Immature natural killer cell (primary cell): ENCODE data around the gene SLC4A2. TPM values are rescaled to one million over a fixed set of nuclear protein-coding genes. Genes with fewer than 3 reads are reported as not detected.
"Not testable (repeated sequence)": the region's sequence is repeated elsewhere in the genome, so short reads cannot be mapped to it uniquely, and the experiment has no call there.

Experiments used
- DNase-seq, 3 donors: peaks; one replicate each; pipeline ENCODE4 v3.0.0; 2022; ENCODE audit warnings: mixed read lengths in 1 of 3
- H3K27ac Mint-ChIP-seq, 6 donors: one replicate each; pipeline ENCODE4 v1.8.0; 2020; ENCODE audit warnings: mixed read lengths in 6 of 6, mild to moderate bottlenecking in 5 of 6, inconsistent platforms in 4 of 6, moderate library complexity in 3 of 6
- H3K27me3 Mint-ChIP-seq, 3 donors: one replicate each; pipeline ENCODE4 v1.8.0; 2020 to 2021; ENCODE audit warnings: low read depth in 3 of 3, mild to moderate bottlenecking in 3 of 3, mixed read lengths in 3 of 3, moderate library complexity in 3 of 3, inconsistent platforms in 1 of 3
- H3K36me3 Mint-ChIP-seq, 3 donors: one replicate each; pipeline ENCODE4 v1.8.0; 2020; ENCODE audit warnings: mixed read lengths in 3 of 3, inconsistent platforms in 2 of 3, mild to moderate bottlenecking in 2 of 3
- H3K4me1 Mint-ChIP-seq, 2 donors: one replicate each; pipeline ENCODE4 v1.8.0; 2020; ENCODE audit warnings: inconsistent platforms in 2 of 2, mild to moderate bottlenecking in 2 of 2, mixed read lengths in 2 of 2, moderate library complexity in 1 of 2
- H3K4me3 Mint-ChIP-seq, 5 donors: one replicate each; pipeline ENCODE4 v1.8.0; 2020; ENCODE audit warnings: mild to moderate bottlenecking in 5 of 5, mixed read lengths in 5 of 5, inconsistent platforms in 3 of 5, moderate library complexity in 3 of 5
- H3K9me3 Mint-ChIP-seq, 6 donors: one replicate each; pipeline ENCODE4 v1.8.0; 2020; ENCODE audit warnings: mild to moderate bottlenecking in 6 of 6, mixed read lengths in 6 of 6, inconsistent platforms in 4 of 6, moderate library complexity in 3 of 6
- polyA plus RNA-seq, 3 donors: library from polyadenylated mRNA; unstranded; fragments of 300-500 nt; fragmentation: Illumina TruSeq; gene quantifications; one replicate each; pipeline ENCODE4 v1.2.3, GENCODE V29; 2021

SLC4A2 gene
- polyA plus RNA-seq, 3 donors from 2014 or later = 6.7 to 19.8 (median 10.9) TPM

DNA sequence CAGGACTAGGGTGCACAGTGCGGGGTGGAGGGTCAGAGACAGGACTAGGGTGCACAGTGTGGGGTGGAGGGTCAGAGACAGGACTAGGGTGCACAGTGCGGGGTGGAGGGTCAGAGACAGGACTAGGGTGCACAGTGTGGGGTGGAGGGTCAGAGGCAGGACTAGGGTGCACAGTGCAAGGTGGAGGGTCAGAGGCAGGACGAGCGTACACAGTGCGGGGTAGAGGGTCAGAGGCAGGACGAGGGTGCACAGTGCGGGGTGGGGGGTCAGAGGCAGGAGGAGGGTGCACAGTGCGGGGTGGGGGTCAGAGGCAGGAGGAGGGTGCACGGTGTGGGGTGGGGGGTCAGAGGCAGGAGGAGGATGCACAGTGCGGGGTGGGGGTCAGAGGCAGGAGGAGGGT is 15.9 kb upstream of the SLC4A2 start:
- H3K36me3 Mint-ChIP-seq, H3K9me3 Mint-ChIP-seq, DNase-seq, H3K27ac Mint-ChIP-seq, H3K4me3 Mint-ChIP-seq, H3K27me3 Mint-ChIP-seq, H3K4me1 Mint-ChIP-seq: not testable (repeated sequence)

GRCh38 chr7:151043959-151044358 is 15.4 kb upstream of the SLC4A2 start:
- Mint-ChIP-seq H3K27ac (no peak overlapping the region), H3K4me1 (peaks cover 0 to 2% of the 10 kb centered on the region in 2 donors), H3K9me3 (no peaks in the 10 kb centered on the region), H3K4me3 (no peak overlapping the region), H3K27me3 (peaks cover 0 to 3% (median 2%) of the 10 kb centered on the region in 3 donors), H3K36me3 (peaks cover 0 to 3% (median 0%) of the 10 kb centered on the region in 3 donors)
- no peak for DNase-seq

DNA sequence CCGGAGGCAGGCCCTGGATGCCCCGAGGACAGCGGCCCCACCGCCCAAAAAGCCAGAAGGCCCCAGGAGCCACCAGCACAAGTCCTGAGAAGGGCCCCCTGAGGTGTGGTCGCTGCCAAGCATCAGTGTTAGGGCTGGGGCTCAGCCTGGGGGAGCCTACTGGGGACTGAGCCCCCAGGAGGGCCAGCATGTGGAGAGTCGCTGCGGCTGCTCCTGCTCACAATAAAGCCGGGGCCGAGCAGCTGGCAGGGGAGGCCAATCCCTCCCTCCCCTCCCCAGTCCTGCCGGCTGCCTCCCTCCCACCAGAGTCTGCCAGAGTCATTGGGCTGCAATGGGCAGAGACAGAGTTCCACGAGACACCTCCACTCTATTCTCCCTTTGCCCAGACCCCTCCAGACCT is 14.1 kb upstream of the SLC4A2 start:
- Mint-ChIP-seq H3K27me3 (peaks cover 0 to 3% (median 2%) of the 10 kb centered on the region in 3 donors), H3K4me1 (no peaks in the 10 kb centered on the region), H3K4me3 (no peak overlapping the region), H3K9me3 (no peaks in the 10 kb centered on the region), H3K36me3 (peaks cover 0 to 3% (median 0%) of the 10 kb centered on the region in 3 donors), H3K27ac (no peak overlapping the region)
- no peak for DNase-seq

DNA sequence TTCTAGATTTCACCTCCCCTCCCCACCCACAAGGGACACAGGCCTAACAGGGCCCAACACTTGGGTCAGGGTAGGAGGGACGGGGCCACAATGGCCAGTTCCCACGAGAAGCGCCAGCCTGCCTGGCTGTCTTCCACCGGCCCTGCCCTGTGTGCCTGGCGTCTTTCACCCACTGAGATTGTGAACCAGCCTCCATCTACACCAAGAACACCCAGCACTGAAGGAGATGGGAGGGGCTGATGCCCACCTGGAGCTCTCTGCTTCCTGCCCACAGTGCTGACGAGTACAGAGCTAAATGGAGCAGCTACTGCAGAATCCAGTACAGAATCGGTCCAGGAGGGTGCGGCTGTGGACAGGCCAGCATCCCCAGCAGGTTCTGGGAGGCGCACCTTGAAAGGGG is 13.4 kb upstream of the SLC4A2 start:
- no peak overlapping the region for H3K4me3 Mint-ChIP-seq
- no peak for DNase-seq
- H3K4me1 Mint-ChIP-seq = no peaks in the 10 kb centered on the region
- peaks cover 0 to 3% (median 0%) of the 10 kb centered on the region in 3 donors for H3K36me3 Mint-ChIP-seq
- H3K9me3 Mint-ChIP-seq = no peaks in the 10 kb centered on the region
- H3K27ac Mint-ChIP-seq = no peak overlapping the region
- H3K27me3 Mint-ChIP-seq = peaks cover 0 to 3% (median 2%) of the 10 kb centered on the region in 3 donors

DNA sequence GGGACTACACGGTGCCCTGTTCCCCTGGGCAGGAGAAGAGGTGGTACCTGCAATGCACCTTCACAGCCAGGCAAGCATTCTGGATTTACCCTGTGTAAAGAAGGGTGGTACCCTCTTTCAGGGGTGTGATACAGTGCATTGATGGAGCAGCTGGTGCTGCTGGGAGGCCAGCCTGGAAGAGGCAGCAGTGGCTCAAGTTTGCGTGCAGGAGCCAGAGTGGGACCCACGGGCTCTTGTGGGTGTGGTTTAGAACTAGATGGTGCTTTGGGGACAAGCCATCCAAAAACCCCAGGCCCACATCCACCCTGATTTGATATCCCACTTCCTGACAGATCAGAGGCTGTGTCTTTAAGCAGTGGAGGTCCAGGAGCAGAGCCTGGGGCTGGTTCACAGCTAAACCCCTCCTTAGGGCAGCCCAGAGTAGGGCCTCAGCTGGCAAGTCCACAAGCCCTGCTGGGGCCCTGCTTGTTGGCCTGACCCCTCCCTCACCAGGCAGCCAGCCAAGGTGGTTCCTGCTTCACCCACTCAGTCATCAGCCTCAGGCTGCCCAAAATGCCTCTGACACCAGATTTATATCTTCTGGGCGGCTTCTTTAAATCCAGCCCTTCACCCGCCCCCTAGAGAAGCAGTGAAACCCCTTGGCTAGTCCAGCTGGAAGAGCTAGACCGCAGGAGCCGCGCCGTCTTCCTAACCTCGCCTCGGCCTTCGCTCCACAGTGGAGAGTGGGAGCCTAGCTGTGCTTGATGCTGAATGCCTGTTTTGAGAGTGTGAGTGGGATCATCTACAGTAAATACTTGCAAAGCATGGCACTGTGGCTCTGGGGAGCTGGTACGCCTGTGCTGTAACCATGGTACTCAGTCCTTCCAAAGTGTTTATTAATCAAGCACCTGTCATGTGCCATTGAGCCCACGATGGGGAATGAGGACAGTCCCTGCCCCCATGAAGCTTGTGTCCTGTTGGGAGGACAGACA is 12.5 kb upstream of the SLC4A2 start:
- H3K27ac Mint-ChIP-seq = peak overlapping the region in 2 of 6 donors; percentile 14 to 28

GRCh38 chr7:151047976-151048815 is 11.2 kb upstream of the SLC4A2 start, which contains the start of gene ASIC3:
Gene ASIC3 (plus strand): TSS chr7:151048531. CDS start chr7:151048886, 355 bp downstream.
- Mint-ChIP-seq H3K4me1 (peaks cover 0 to 2% of the 10 kb centered on the region in 2 donors), H3K27ac (peak within 1 kb of the TSS in 1 of 6 donors; percentile 14), H3K27me3 (peaks cover 0 to 3% (median 0%) of the 10 kb centered on the region in 3 donors), H3K9me3 (no peaks in the 10 kb centered on the region), H3K36me3 (peaks cover 0 to 7% (median 6%) of the 10 kb centered on the region in 3 donors), H3K4me3 (no peak within 1 kb of the TSS)
- DNase-seq = no peak

More for the DNA sequence above, 12.5 kb upstream of the SLC4A2 start:
- H3K4me1 Mint-ChIP-seq = no peaks in the 10 kb centered on the region
- no peaks in the 10 kb centered on the region for H3K9me3 Mint-ChIP-seq
- peaks cover 0 to 3% (median 0%) of the 10 kb centered on the region in 3 donors for H3K36me3 Mint-ChIP-seq
- no peak overlapping the region for H3K4me3 Mint-ChIP-seq
- peaks cover 0 to 3% (median 0%) of the 10 kb centered on the region in 3 donors for H3K27me3 Mint-ChIP-seq
- no peak for DNase-seq

- Mint-ChIP-seq H3K4me3 (no peak overlapping the region), H3K9me3 (no peaks in the 10 kb centered on the region), H3K27me3 (peaks cover 0 to 3% (median 0%) of the 10 kb centered on the region in 3 donors), H3K4me1 (peaks cover 0 to 2% of the 10 kb centered on the region in 2 donors), H3K36me3 (peaks cover 0 to 7% (median 6%) of the 10 kb centered on the region in 3 donors), H3K27ac (no peak overlapping the region)
- DNase-seq = no peak
Observed at GRCh38 chr7:151048911-151049463, 10.4 kb upstream of the SLC4A2 start.

DNA sequence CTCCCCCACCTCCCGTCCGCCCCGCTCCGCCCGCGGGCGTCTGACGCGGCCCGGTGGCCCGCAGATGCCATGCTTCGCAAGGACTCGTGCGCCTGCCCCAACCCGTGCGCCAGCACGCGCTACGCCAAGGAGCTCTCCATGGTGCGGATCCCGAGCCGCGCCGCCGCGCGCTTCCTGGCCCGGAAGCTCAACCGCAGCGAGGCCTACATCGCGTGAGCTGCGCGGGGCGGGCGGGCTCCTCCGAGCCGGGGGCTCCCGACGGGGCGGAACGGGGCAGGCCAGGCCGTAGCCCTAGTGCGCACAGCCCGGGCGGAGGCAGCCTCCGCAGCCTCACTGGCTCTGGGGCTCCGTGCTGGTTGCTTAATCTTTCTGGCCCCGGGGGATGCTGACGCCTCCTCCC is 8.3 kb upstream of the SLC4A2 start:
- Mint-ChIP-seq H3K4me3 (no peak overlapping the region), H3K4me1 (peaks cover 0 to 2% of the 10 kb centered on the region in 2 donors), H3K36me3 (peaks cover 4 to 6% (median 5%) of the 10 kb centered on the region in 3 donors), H3K9me3 (no peaks in the 10 kb centered on the region), H3K27ac (no peak overlapping the region), H3K27me3 (peaks cover 0 to 1% (median 0%) of the 10 kb centered on the region in 3 donors)
- peak; percentile 34 for DNase-seq

GRCh38 chr7:151053096-151053495 is 6.3 kb upstream of the SLC4A2 start:
- H3K9me3 Mint-ChIP-seq = no peaks in the 10 kb centered on the region
- no peak for DNase-seq
- H3K4me3 Mint-ChIP-seq = no peak overlapping the region
- H3K27ac Mint-ChIP-seq = no peak overlapping the region
- H3K27me3 Mint-ChIP-seq = peaks cover 0 to 2% (median 0%) of the 10 kb centered on the region in 3 donors
- H3K4me1 Mint-ChIP-seq = peaks cover 11 to 17% of the 10 kb centered on the region in 2 donors
- H3K36me3 Mint-ChIP-seq = peaks cover 4 to 6% (median 5%) of the 10 kb centered on the region in 3 donors

- no peak overlapping the region for H3K4me3 Mint-ChIP-seq
- H3K27ac Mint-ChIP-seq = no peak overlapping the region
- H3K36me3 Mint-ChIP-seq = peaks cover 4 to 6% (median 5%) of the 10 kb centered on the region in 3 donors
- H3K4me1 Mint-ChIP-seq = peaks cover 17 to 24% of the 10 kb centered on the region in 2 donors
- DNase-seq = no peak
- H3K9me3 Mint-ChIP-seq = no peaks in the 10 kb centered on the region
- H3K27me3 Mint-ChIP-seq = peaks cover 0 to 4% (median 3%) of the 10 kb centered on the region in 3 donors
Observed at GRCh38 chr7:151053751-151054150, 5.6 kb upstream of the SLC4A2 start.

- Mint-ChIP-seq H3K27me3 (peaks cover 0 to 6% (median 3%) of the 10 kb centered on the region in 3 donors), H3K4me1 (peaks cover 32 to 36% of the 10 kb centered on the region in 2 donors), H3K27ac (no peak overlapping the region), H3K9me3 (no peaks in the 10 kb centered on the region), H3K36me3 (peaks cover 4 to 6% (median 5%) of the 10 kb centered on the region in 3 donors), H3K4me3 (peak overlapping the region; percentile 7 to 95 (median 92))
- no peak for DNase-seq
Observed at GRCh38 chr7:151056283-151056665, 3.1 kb upstream of the SLC4A2 start.

DNA sequence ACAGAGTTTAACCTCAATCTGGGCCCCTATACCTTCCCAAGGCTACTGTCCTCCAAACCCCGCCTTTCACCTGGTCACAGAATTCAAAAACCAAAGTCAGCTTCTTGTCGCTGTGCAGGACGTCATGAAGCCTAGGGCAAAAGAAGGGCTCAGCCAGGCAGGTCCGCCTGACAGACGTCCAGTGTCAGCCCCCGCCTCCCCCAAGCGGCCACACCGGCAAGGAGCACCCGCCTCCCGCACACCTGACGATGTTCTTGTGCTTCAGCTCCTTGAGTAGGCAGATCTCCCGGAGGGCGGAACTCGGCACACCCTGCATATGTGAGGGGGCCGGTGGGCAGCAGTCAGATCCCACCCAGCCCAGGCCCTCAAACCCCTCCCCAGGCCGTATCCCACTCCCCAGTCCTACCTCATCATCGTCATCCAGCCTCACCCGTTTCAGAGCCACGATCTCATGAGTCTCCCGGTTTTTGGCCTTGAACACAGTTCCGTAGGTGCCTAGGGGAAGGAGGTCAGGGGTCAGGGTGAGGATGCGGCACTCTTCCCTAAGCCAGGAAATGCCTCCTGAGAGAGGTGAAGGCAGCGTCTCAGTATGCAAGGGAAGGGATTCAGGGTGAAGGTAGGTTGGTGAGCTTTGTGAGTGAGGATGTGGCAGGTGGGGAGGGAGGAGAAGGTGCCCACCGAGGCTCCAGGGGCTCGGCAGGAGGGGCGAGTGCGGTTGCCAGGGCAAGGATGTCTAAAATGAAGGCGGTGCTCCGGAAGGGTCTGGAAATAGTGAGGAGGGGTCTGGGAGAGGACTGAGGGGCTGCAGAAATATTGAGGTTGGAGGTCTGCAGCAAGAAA is 2.5 kb upstream of the SLC4A2 start:
- H3K4me1 Mint-ChIP-seq = peaks cover 36 to 42% of the 10 kb centered on the region in 2 donors
- H3K36me3 Mint-ChIP-seq = peaks cover 4 to 6% (median 5%) of the 10 kb centered on the region in 3 donors
- no peak for DNase-seq
- no peaks in the 10 kb centered on the region for H3K9me3 Mint-ChIP-seq
- H3K27me3 Mint-ChIP-seq = peaks cover 0 to 6% (median 3%) of the 10 kb centered on the region in 3 donors
- H3K4me3 Mint-ChIP-seq = peak overlapping the region; percentile 92 to 95 (median 92)
- peak overlapping the region in 5 of 6 donors; percentile 62 to 97 (median 85) for H3K27ac Mint-ChIP-seq
